HFFc6 (cell line): ENCODE data around the gene FLVCR1. TPM values are rescaled to one million over a fixed set of nuclear protein-coding genes. Genes with fewer than 3 reads are reported as not detected.
"Not testable (repeated sequence)": the region's sequence is repeated elsewhere in the genome, so short reads cannot be mapped to it uniquely, and the experiment has no call there.

Experiments used
- DNase-seq: peaks from one replicate; pipeline ENCODE4 v3.0.0-alpha.2; 2018
- H3K27ac Mint-ChIP-seq: 2 replicates; pipeline ENCODE4 v1.8.0; 2020; ENCODE audit warnings: mild to moderate bottlenecking, mixed read lengths
- H3K27me3 Mint-ChIP-seq: 2 replicates; pipeline ENCODE4 v1.8.0; 2021; ENCODE audit warnings: mild to moderate bottlenecking, moderate library complexity, mixed read lengths; ENCODE audit not compliant: insufficient read depth
- H3K36me3 Mint-ChIP-seq: 2 replicates; pipeline ENCODE4 v1.8.0; 2021; ENCODE audit warnings: low read depth, mixed read lengths
- H3K4me1 Mint-ChIP-seq: 2 replicates; pipeline ENCODE4 v1.8.0; 2020; ENCODE audit warnings: low read depth, mixed read lengths
- H3K4me3 Mint-ChIP-seq: 2 replicates; pipeline ENCODE4 v1.8.0; 2020; ENCODE audit warnings: mild to moderate bottlenecking, moderate library complexity, mixed read lengths
- H3K9me3 Mint-ChIP-seq: 2 replicates; pipeline ENCODE4 v1.8.0; 2020; ENCODE audit warnings: mild to moderate bottlenecking, mixed read lengths
- CTCF ChIP-seq: fragments of 200-600 bp; sonication (generic); IDR thresholded peaks from 2 replicates; pipeline ENCODE4 v1.5.0; 2021; ENCODE audit warnings: antibody characterized with exemption, mild to moderate bottlenecking
- total RNA-seq, 6 experiments: library from RNA; stranded (reverse); fragmentation: NEBNext Ultra II Directional; extraction: Animal tissue kit (Norgen Biotek cat#: 25700); gene quantifications; 2 replicates in 1 of 6; 3 replicates in 5 of 6; pipeline ENCODE4 v1.2.3, GENCODE V29; 2021

The FLVCR1 gene
- total RNA-seq, 6 experiments from 2014 or later, result 3.7 to 5.5 (median 4.8) TPM

GRCh38 chr1:212828395-212828794 lies 29.7 kb upstream of the FLVCR1 start:
- Mint-ChIP-seq H3K4me1 (no peaks in the 10 kb centered on the region), H3K36me3 (peaks cover 17% of the 10 kb centered on the region), H3K9me3 (peaks cover 27% of the 10 kb centered on the region), H3K4me3 (no peak overlapping the region), H3K27me3 (peaks cover 6% of the 10 kb centered on the region), H3K27ac (no peak overlapping the region)
- DNase-seq, result no peak
- no peak for TF ChIP-seq CTCF

- not testable (repeated sequence) for H3K27me3 Mint-ChIP-seq, H3K27ac Mint-ChIP-seq, H3K9me3 Mint-ChIP-seq, H3K4me1 Mint-ChIP-seq, DNase-seq, H3K4me3 Mint-ChIP-seq, H3K36me3 Mint-ChIP-seq
Measured at GRCh38 chr1:212833211-212834207, 24.6 kb upstream of the FLVCR1 start.

GRCh38 chr1:212838145-212838544 lies 19.9 kb upstream of the FLVCR1 start:
- Mint-ChIP-seq H3K27me3 (no peaks in the 10 kb centered on the region; the same call in none of the 2 replicates), H3K9me3 (no peaks in the 10 kb centered on the region), H3K4me3 (no peak overlapping the region), H3K4me1 (no peaks in the 10 kb centered on the region), H3K27ac (no peak overlapping the region), H3K36me3 (no peaks in the 10 kb centered on the region)
- TF ChIP-seq CTCF, result no peak
- DNase-seq, result no peak

DNA sequence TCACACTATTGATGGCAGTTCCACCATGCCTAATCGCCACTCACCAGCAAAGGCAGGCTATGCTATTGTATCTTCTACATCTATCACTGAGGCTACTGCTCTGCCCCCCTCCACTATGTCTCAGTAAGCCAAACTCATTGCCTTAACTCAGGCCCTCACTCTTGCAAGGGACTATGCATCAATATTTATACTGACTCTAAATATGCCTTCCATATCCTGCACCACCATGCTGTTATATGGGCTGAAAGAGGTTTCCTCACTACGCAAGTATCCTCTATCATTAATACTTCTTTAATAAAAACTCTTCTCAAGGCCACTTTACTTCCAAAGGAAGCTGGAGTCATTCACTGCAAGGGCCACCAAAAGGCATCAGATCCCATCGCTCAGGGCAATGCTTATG lies 13.6 kb upstream of the FLVCR1 start:
- not testable (repeated sequence) for H3K36me3 Mint-ChIP-seq, H3K27ac Mint-ChIP-seq, H3K4me1 Mint-ChIP-seq, H3K27me3 Mint-ChIP-seq, DNase-seq, H3K4me3 Mint-ChIP-seq, H3K9me3 Mint-ChIP-seq

GRCh38 chr1:212847549-212847948 lies 10.5 kb upstream of the FLVCR1 start, which contains the start of gene SPATA45:
TSS of gene SPATA45 (minus strand) at chr1:212847649. CDS start at chr1:212836149, 11,500 bp downstream.
- no peaks in the 10 kb centered on the region for H3K27me3 Mint-ChIP-seq
- H3K4me1 Mint-ChIP-seq, result no peaks in the 10 kb centered on the region
- no peak for TF ChIP-seq CTCF
- H3K9me3 Mint-ChIP-seq, result no peaks in the 10 kb centered on the region
- no peak for DNase-seq
- no peak within 1 kb of the TSS for H3K27ac Mint-ChIP-seq
- no peaks in the 10 kb centered on the region for H3K36me3 Mint-ChIP-seq
- no peak within 1 kb of the TSS for H3K4me3 Mint-ChIP-seq

GRCh38 chr1:212852105-212852688 lies 5.9 kb upstream of the FLVCR1 start:
- H3K9me3 Mint-ChIP-seq, result no peaks in the 10 kb centered on the region
- H3K4me3 Mint-ChIP-seq, result no peak overlapping the region
- no peak overlapping the region for H3K27ac Mint-ChIP-seq
- H3K4me1 Mint-ChIP-seq, result peaks cover 7% of the 10 kb centered on the region; the same call in 1 of the 2 replicates
- H3K36me3 Mint-ChIP-seq, result no peaks in the 10 kb centered on the region
- no peak for DNase-seq
- TF ChIP-seq CTCF, result no peak
- H3K27me3 Mint-ChIP-seq, result no peaks in the 10 kb centered on the region
